Stimulated activated CD8-positive, alpha-beta memory T cell treated with anti-CD3 and anti-CD28 coated beads, Interleukin-4, amount 100 ng/mL, for 48 hours (primary cell): ENCODE data around the gene HOXA1.

Source experiments
- DNase-seq: peaks from one replicate; pipeline ENCODE4 v3.0.0-alpha.2; 2020

The HOXA1 gene

GRCh38 chr7:27104341-27105058 is 8.7 kb upstream of the HOXA1 start:
- DNase-seq, result no peak

- no peak for DNase-seq
Measured at GRCh38 chr7:27103489-27104226, 7.9 kb upstream of the HOXA1 start.

GRCh38 chr7:27102581-27103442 is 7.0 kb upstream of the HOXA1 start, which contains the start of gene HOXA2:
Gene HOXA2 (minus strand): TSS chr7:27102683. CDS start chr7:27102500, 183 bp downstream.
- no peak for DNase-seq

DNA sequence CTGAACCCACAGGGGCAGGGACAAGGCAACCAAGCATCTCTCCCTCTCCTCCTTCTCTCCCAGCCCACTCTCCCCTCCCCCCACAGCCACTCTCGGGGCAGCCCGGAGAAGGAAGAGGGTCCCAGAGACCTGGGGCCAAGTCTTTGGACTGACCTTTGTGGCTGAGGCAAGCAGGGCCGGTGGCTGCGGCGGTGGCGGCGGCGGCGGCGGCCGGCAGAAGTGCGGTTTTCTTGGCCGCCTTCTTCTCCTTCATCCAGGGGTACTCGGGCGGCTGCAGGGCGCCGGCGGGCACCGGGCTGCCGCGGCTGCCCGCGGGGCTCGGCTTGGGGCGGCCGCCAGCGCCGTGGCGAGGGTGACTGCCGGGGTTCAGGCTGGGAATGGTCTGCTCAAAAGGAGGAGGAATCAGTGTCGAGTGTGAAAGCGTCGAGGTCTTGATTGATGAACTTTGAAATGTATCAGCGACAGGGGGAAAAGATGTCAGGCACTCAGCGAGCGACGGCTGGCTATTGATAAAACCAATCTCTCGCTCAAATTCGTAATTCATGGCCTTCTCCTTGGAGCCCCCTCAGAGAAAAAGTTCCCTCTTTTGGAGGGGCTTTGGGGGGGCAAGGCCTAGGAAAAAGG is 6.3 kb upstream of the HOXA1 start:
- DNase-seq, result no peak

DNA sequence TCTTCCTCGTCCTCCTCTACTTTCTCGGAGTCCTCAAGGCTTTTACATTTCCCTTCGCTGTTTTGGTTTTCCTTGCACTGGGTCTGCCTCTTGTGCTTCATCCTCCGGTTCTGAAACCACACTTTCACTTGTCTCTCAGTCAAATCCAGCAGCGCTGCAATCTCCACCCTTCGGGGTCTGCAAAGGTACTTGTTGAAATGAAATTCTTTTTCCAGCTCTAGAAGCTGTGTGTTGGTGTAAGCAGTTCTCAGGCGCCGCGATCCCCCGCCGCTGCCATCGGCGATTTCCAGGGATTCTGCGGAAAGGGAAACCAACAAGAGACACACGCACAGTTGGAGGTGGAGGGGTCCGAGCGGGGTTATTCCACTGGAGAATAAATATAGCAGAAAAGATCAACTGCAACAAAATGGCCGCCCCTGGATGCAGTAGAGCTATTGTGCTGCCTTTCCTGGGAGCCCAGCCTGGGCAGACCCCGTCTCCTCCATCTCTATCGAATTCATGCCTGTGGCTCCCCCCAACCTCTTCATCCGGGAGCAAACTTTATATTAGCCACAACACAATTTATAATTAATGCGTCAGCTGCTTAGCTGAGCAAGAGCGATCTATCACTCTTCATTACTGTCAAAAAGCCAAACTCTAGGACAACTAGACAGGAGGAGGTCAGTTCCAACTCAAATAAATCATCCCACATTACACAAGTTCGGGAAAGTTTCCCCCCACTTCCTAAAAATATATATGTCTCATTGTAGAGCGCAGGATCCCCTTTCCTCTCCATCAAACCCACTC is 5.6 kb upstream of the HOXA1 start:
- no peak for DNase-seq

GRCh38 chr7:27100694-27101170 is 4.9 kb upstream of the HOXA1 start:
- DNase-seq, result no peak

- no peak for DNase-seq
Measured at GRCh38 chr7:27099453-27100370, 3.9 kb upstream of the HOXA1 start.

DNA sequence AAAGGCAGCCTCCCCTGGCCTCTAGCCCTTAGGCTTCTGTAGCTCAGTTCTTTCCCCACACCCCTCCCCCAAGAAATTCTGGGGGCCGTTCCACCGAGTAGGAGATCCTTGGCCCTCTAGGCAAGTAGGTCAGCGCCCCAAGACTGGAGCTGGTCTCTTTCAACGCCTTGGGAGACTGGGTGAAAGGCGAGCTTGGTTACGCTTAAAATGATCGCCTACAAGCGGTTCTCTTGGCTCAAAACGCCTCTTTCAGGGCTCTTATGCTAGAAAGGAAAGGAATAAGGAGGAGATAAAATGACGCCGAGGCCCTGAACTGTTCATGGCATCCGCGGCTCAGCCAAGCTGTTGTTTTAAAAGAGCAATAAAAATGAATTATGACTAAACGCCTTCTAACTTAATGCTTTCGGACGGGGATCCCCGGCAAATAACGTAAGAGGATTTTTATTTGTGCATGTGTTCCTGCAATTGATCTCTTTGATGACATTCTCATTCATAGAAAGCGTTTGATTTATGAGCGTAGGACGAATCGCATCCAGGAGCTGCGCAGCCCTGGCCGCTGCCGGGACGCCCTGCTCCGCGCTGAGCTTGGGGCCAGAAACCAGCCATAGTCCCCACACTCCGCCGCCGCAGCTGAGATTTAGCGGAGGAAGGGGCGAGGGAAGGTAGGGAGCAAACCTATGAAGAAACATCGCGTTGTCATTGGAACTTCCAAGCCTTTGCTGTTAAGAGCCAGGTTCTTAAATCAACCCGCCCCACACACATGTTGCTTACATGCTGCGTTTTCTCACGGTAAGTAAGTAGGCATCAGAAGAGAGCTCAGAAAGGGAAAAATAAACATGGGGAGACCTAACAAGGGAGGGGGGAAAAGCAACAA is 3.0 kb upstream of the HOXA1 start:
- DNase-seq, result no peak

GRCh38 chr7:27097686-27098577 is 2.1 kb upstream of the HOXA1 start:
- DNase-seq, result no peak

GRCh38 chr7:27096768-27097514 is 1.1 kb upstream of the HOXA1 start:
- no peak for DNase-seq

GRCh38 chr7:27095050-27095896 is 527 bp downstream of the HOXA1 start:
- no peak for DNase-seq

DNA sequence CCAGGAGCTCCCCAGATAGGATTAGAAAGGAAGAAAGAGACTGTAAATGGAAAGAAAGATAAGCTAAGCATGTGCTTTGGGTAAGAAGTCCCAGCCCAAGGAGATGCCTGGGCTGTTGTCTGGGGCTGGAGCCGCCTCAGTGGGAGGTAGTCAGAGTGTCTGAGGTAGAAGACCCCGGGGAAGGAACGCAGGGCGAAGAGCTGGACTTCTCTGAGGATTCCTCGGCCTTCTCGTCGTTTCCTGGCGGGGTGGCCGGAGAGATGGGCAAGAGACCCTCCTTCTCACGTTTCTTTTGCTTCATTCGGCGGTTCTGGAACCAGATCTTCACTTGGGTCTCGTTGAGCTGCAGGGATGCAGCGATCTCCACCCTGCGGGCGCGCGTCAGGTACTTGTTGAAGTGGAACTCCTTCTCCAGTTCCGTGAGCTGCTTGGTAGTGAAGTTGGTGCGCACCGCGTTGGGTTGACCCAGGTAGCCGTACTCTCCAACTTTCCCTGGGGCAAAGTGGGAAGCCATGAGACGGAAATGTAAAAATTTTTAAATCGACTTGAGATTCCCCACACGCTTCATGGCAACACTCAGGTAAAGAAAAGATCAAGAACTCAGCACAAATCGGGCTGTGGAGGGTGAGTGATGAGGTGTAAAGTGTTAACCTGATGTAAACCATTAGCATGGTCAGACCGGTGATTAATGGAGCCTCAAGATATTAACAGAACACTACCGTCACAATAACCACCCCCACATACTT is 1.3 kb downstream of the HOXA1 start:
- no peak for DNase-seq

GRCh38 chr7:27093184-27093895 is 2.5 kb downstream of the HOXA1 start:
- DNase-seq, result no peak

DNA sequence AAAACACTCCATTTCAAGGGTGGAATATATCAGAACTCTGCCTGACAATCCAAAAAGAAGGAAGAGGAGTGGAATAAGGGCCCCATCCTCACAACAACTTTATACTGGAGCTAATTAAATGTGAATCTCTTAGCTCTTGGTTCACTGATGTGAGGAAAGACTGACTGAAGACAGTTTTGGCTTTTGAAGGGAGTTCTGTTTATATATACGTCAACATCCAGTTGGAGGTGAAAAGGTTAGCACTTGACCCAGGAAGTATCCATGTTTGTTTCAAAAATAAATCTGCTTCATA is 3.0 kb downstream of the HOXA1 start:
- DNase-seq, result no peak

GRCh38 chr7:27091941-27092818 is 3.6 kb downstream of the HOXA1 start:
- DNase-seq, result no peak
